H9 (cell line): Measurements from ENCODE around the gene XXYLT1. TPM values are rescaled to one million over a fixed set of nuclear protein-coding genes. Genes with fewer than 3 reads are reported as not detected.

ENCODE experiments used
- DNase-seq: peaks from one replicate; pipeline ENCODE4 v3.0.0-alpha.2; 2017
- H2AFZ ChIP-seq: one replicate; pipeline ENCODE4 v1.6.1; 2013; ENCODE audit warnings: mild to moderate bottlenecking, low read length, control low read depth, moderate library complexity
- H2AK5ac ChIP-seq: 2 replicates; pipeline ENCODE4 v1.6.1; 2013; ENCODE audit warnings: low read length, control low read depth, mixed read lengths; ENCODE audit not compliant: insufficient read length
- H2BK120ac ChIP-seq: one replicate; pipeline ENCODE4 v1.6.1; 2013; ENCODE audit warnings: low read depth, mild to moderate bottlenecking, low read length, control low read depth, inconsistent platforms; ENCODE audit not compliant: poor library complexity, severe bottlenecking
- H2BK12ac ChIP-seq: 2 replicates; pipeline ENCODE4 v1.6.1; 2013; ENCODE audit warnings: low read length, control low read depth, mixed read lengths, low read depth; ENCODE audit not compliant: insufficient read length
- H2BK15ac ChIP-seq: 2 replicates; pipeline ENCODE4 v1.6.1; 2013; ENCODE audit warnings: low read depth, low read length, control low read depth
- H2BK20ac ChIP-seq: one replicate; pipeline ENCODE4 v1.6.1; 2013; ENCODE audit warnings: low read depth, mild to moderate bottlenecking, low read length, control low read depth, inconsistent platforms; ENCODE audit not compliant: poor library complexity, severe bottlenecking
- H2BK5ac ChIP-seq: 2 replicates; pipeline ENCODE4 v1.6.1; 2013; ENCODE audit warnings: low read length, control low read depth, mixed read lengths; ENCODE audit not compliant: insufficient read length
- H3K14ac ChIP-seq: 2 replicates; pipeline ENCODE4 v1.6.1; 2013; ENCODE audit warnings: low read length, control low read depth; ENCODE audit not compliant: insufficient read depth
- H3K18ac ChIP-seq: 2 replicates; pipeline ENCODE4 v1.6.1; 2013; ENCODE audit warnings: low read depth, mild to moderate bottlenecking, mixed read lengths, low read length, control low read depth; ENCODE audit not compliant: insufficient read length
- H3K23ac ChIP-seq: 2 replicates; pipeline ENCODE4 v1.6.1; 2013; ENCODE audit warnings: low read length, control low read depth, mixed read lengths, low read depth; ENCODE audit not compliant: insufficient read length
- H3K23me2 ChIP-seq: 2 replicates; pipeline ENCODE4 v1.6.1; 2013; ENCODE audit warnings: low read depth, mild to moderate bottlenecking, mixed read lengths, low read length, control low read depth; ENCODE audit not compliant: insufficient read length, poor library complexity, severe bottlenecking
- H3K27ac ChIP-seq: 2 replicates; pipeline ENCODE4 v1.5.1; 2013; ENCODE audit warnings: low read length, control low read depth, mixed read lengths, low read depth; ENCODE audit not compliant: insufficient read length
- H3K27me3 ChIP-seq: 2 replicates; pipeline ENCODE4 v1.6.1; 2013; ENCODE audit warnings: low read length, control low read depth, inconsistent platforms; ENCODE audit not compliant: insufficient read depth
- H3K4ac ChIP-seq: 2 replicates; pipeline ENCODE4 v1.6.1; 2013; ENCODE audit warnings: low read depth, mild to moderate bottlenecking, control low read depth, inconsistent platforms, low read length, moderate library complexity
- H3K4me1 ChIP-seq: 2 replicates; pipeline ENCODE4 v1.6.1; 2013; ENCODE audit warnings: low read length, control low read depth, inconsistent platforms; ENCODE audit not compliant: insufficient read depth
- H3K4me2 ChIP-seq: 2 replicates; pipeline ENCODE4 v1.6.1; 2013; ENCODE audit warnings: low read length, control low read depth, mixed read lengths; ENCODE audit not compliant: insufficient read length, insufficient read depth
- H3K56ac ChIP-seq: 2 replicates; pipeline ENCODE4 v1.6.1; 2013; ENCODE audit warnings: low read depth, mild to moderate bottlenecking, mixed read lengths, low read length, control low read depth; ENCODE audit not compliant: insufficient read length
- H3K79me1 ChIP-seq: 2 replicates; pipeline ENCODE4 v1.6.1; 2013; ENCODE audit warnings: low read depth, mild to moderate bottlenecking, moderate library complexity, low read length, control low read depth, inconsistent platforms; ENCODE audit not compliant: insufficient read depth, poor library complexity, severe bottlenecking
- H3K79me2 ChIP-seq: 2 replicates; pipeline ENCODE4 v1.6.1; 2013; ENCODE audit warnings: low read length, control low read depth, inconsistent platforms; ENCODE audit not compliant: insufficient read depth
- H3K9ac ChIP-seq: 2 replicates; pipeline ENCODE4 v1.6.1; 2013; ENCODE audit warnings: low read length, control low read depth, mixed read lengths; ENCODE audit not compliant: insufficient read length; ENCODE audit errors: extremely low read depth
- H3K9me3 ChIP-seq: one replicate; pipeline ENCODE4 v1.6.1; 2013; ENCODE audit warnings: low read depth, low read length, inconsistent platforms; ENCODE audit not compliant: control insufficient read depth
- H3T11ph ChIP-seq: one replicate; pipeline ENCODE4 v1.6.1; 2013; ENCODE audit warnings: mild to moderate bottlenecking, low read length, control low read depth, inconsistent platforms
- H4K20me1 ChIP-seq: one replicate; pipeline ENCODE4 v1.6.1; 2013; ENCODE audit not compliant: control insufficient read depth, insufficient read length, insufficient read depth
- H4K5ac ChIP-seq: 2 replicates; pipeline ENCODE4 v1.6.1; 2013; ENCODE audit warnings: low read depth, mild to moderate bottlenecking, mixed read lengths, low read length, control low read depth; ENCODE audit not compliant: insufficient read length
- H4K8ac ChIP-seq: replicated peaks from 2 replicates; pipeline ENCODE4 v1.6.1; 2013; ENCODE audit warnings: low read length, control low read depth, mixed read lengths, low read depth; ENCODE audit not compliant: insufficient read length
- H4K91ac ChIP-seq: 2 replicates; pipeline ENCODE4 v1.6.1; 2013; ENCODE audit warnings: low read depth, mild to moderate bottlenecking, moderate library complexity, mixed read lengths, low read length, control low read depth; ENCODE audit not compliant: insufficient read length
- H3K27ac Mint-ChIP-seq, 3 experiments: 2 replicates in 2 of 3; 3 replicates in 1 of 3; pipeline ENCODE4 v1.8.0; 2020 to 2021; ENCODE audit warnings: mixed read lengths in 3 of 3, mild to moderate bottlenecking in 1 of 3, moderate library complexity in 1 of 3
- H3K27me3 Mint-ChIP-seq: 2 replicates; pipeline ENCODE4 v1.8.0; 2021; ENCODE audit warnings: low read depth, mild to moderate bottlenecking, moderate library complexity, mixed read lengths
- H3K36me3 Mint-ChIP-seq, 3 experiments: 2 replicates in 2 of 3; 3 replicates in 1 of 3; pipeline ENCODE4 v1.8.0; 2020 to 2021; ENCODE audit warnings: low read depth in 3 of 3, mixed read lengths in 3 of 3; ENCODE audit not compliant: insufficient read depth in 1 of 3
- H3K4me1 Mint-ChIP-seq, 2 experiments: 2 replicates each; pipeline ENCODE4 v1.8.0; 2020; ENCODE audit warnings: mixed read lengths in 2 of 2
- H3K4me3 Mint-ChIP-seq, 2 experiments: 2 replicates in 1 of 2; 3 replicates in 1 of 2; pipeline ENCODE4 v1.8.0; 2020 to 2021; ENCODE audit warnings: mild to moderate bottlenecking in 2 of 2, mixed read lengths in 2 of 2, moderate library complexity in 1 of 2
- H3K9me3 Mint-ChIP-seq, 2 experiments: 2 replicates in 1 of 2; 3 replicates in 1 of 2; pipeline ENCODE4 v1.8.0; 2020; ENCODE audit warnings: mild to moderate bottlenecking in 2 of 2, mixed read lengths in 2 of 2, moderate library complexity in 1 of 2
- CTCF ChIP-seq: fragments of 200-600 bp; sonication (generic); conservative IDR thresholded peaks from 3 replicates; pipeline ENCODE4 v1.8.0; 2021; ENCODE audit warnings: antibody characterized with exemption, mild to moderate bottlenecking
- WGBS: extraction: QIAGEN DNeasy Blood & Tissue Kit; methylation state at CpG from one replicate; pipeline ENCODE4 v1.1.7; 2013; ENCODE audit warnings: missing lambda C conversion rate, low lambda C conversion rate, mixed read lengths; ENCODE audit not compliant: insufficient read length; ENCODE audit errors: extremely low coverage; 5-methylcytosine and 5-hydroxymethylcytosine counted together
- total RNA-seq: library from RNA; stranded (reverse); gene quantifications from 2 replicates; pipeline ENCODE4 v1.2.1, GENCODE V29; 2021

Gene XXYLT1
- total RNA-seq, 1 experiment from 2014 or later, result 22.7 TPM

- H3K23me2 ChIP-seq, result no peaks in the 10 kb centered on the region
- TF ChIP-seq CTCF, result no peak
- no peak overlapping the region for H3K18ac ChIP-seq
- no peaks in the 10 kb centered on the region for H4K20me1 ChIP-seq
- WGBS, result no CpG with 5 or more reads among the region's 16 CpGs
- no peak overlapping the region for H2BK120ac ChIP-seq
- H3K27ac Mint-ChIP-seq, result 0 out of 7 replicates have a peak overlapping the region, but pooled peaks of 1 of the 3 experiments have one; percentile 44
- no peaks in the 10 kb centered on the region for H3K79me2 ChIP-seq
- H3K9ac ChIP-seq, result no peak overlapping the region
- no peak overlapping the region for H2BK12ac ChIP-seq
- H3K56ac ChIP-seq, result no peak overlapping the region
- H4K8ac ChIP-seq, result no peak overlapping the region
- H3K79me1 ChIP-seq, result no peaks in the 10 kb centered on the region
- peak overlapping the region; percentile 8 for H3K4me2 ChIP-seq
- H3K36me3 Mint-ChIP-seq, result no peaks in the 10 kb centered on the region
- H3K4me1 Mint-ChIP-seq, result peaks cover 27 to 45% of the 10 kb centered on the region in 2 experiments
- no peak overlapping the region for H2BK20ac ChIP-seq
- H3T11ph ChIP-seq, result no peak overlapping the region
- peak; percentile 37 for DNase-seq
- no peak overlapping the region for H2AFZ ChIP-seq
- no peak overlapping the region; a peak in 1 of 5 replicates for H3K4me3 Mint-ChIP-seq
- no peak overlapping the region for H3K27ac ChIP-seq
- H3K27me3 Mint-ChIP-seq, result no peaks in the 10 kb centered on the region; the same call in 1 of the 2 replicates
- no peak overlapping the region for H4K91ac ChIP-seq
- no peak overlapping the region for H3K4ac ChIP-seq
- H3K9me3 ChIP-seq, result no peaks in the 10 kb centered on the region
- no peak overlapping the region for H4K5ac ChIP-seq
- no peaks in the 10 kb centered on the region; the same call in 1 of the 2 replicates for H3K4me1 ChIP-seq
- peak overlapping the region; percentile 3; the same call in 1 of the 2 replicates for H3K14ac ChIP-seq
- H3K9me3 Mint-ChIP-seq, result peaks cover 0 to 5% of the 10 kb centered on the region in 2 experiments; a peak in 2 of 5 replicates
- H3K23ac ChIP-seq, result no peak overlapping the region
- no peak overlapping the region for H2BK5ac ChIP-seq
- no peak overlapping the region for H2AK5ac ChIP-seq
- H3K27me3 ChIP-seq, result no peaks in the 10 kb centered on the region
- H2BK15ac ChIP-seq, result no peak overlapping the region
Observed at GRCh38 chr3:195041871-195042742, 228.9 kb downstream of the XXYLT1 start.
